Stomach (tissue), 9 donors: ENCODE results near the gene SNTA1. TPM values are rescaled to one million over a fixed set of nuclear protein-coding genes. Genes with fewer than 3 reads are reported as not detected.

ENCODE experiments used
- DNase-seq, 2 donors: peaks; one replicate each; pipeline versions ENCODE4 v3.0.0 to v3.0.0-alpha.2; 2013 to 2019
- H3K27ac ChIP-seq, 5 donors: fragments of 200-600 bp in 4 of 5; sonication (generic) in 4 of 5; one replicate each; pipeline ENCODE4 v1.5.1; 2013 to 2019; ENCODE audit warnings: mild to moderate bottlenecking in 1 of 5, moderate library complexity in 1 of 5
- H3K27me3 ChIP-seq, 3 donors: fragments of 200-600 bp; sonication (generic); one replicate each; pipeline ENCODE4 v1.5.1; 2017 to 2019; ENCODE audit warnings: mixed run types in 1 of 3
- H3K36me3 ChIP-seq, 4 donors: fragments of 200-600 bp; sonication (generic); 1 replicate in 3 of 4; 2 replicates in 1 of 4; pipeline ENCODE4 v1.5.1; 2016 to 2019
- H3K4me1 ChIP-seq, 4 donors: fragments of 200-600 bp; sonication (generic); one replicate each; pipeline ENCODE4 v1.5.1; 2016 to 2019
- H3K4me3 ChIP-seq, 4 donors: fragments of 200-600 bp; sonication (generic) in 3 of 4; one replicate each; pipeline ENCODE4 v1.5.1; 2016 to 2019; ENCODE audit warnings: mild to moderate bottlenecking in 1 of 4
- H3K9me3 ChIP-seq, 4 donors: fragments of 200-600 bp; sonication (generic); one replicate each; pipeline ENCODE4 v1.5.1; 2016 to 2019
- CTCF ChIP-seq, 7 experiments: fragments of 450-650 bp in 4 of 7; fragments of 200-600 bp in 3 of 7; sonication (generic) in 3 of 7; IDR thresholded peaks; one replicate each; pipeline ENCODE4 v1.5.1; 2016 to 2019; ENCODE audit warnings: antibody characterized with exemption in 7 of 7, control low read depth in 2 of 7, mild to moderate bottlenecking in 1 of 7
- EP300 ChIP-seq: sonication (generic); formaldehyde crosslinking; IDR thresholded peaks from one replicate; pipeline ENCODE4 v1.6.1; 2017; ENCODE audit warnings: antibody characterized with exemption
- POLR2A ChIP-seq, 4 donors: fragments of 450-650 bp; IDR thresholded peaks; one replicate each; pipeline ENCODE4 v1.6.1; 2016; ENCODE audit warnings: antibody characterized with exemption in 4 of 4, control low read depth in 2 of 4, mild to moderate bottlenecking in 1 of 4, moderate library complexity in 1 of 4
- POLR2AphosphoS5 ChIP-seq, 3 donors: sonication (generic); formaldehyde crosslinking; IDR thresholded peaks; one replicate each; pipeline ENCODE4 v1.6.1; 2016; ENCODE audit warnings: antibody characterized with exemption in 3 of 3
- WGBS, 5 donors: extraction: QIAGEN DNeasy Blood & Tissue Kit in 3 of 5; methylation state at CpG; one replicate each; pipeline versions ENCODE4 v1.1.5 to v1.1.7; 2013 to 2018; 5-methylcytosine and 5-hydroxymethylcytosine counted together
- intact Hi-C: fragments of 100-400 bp; cut with DNase I; formaldehyde crosslinking; loops from one replicate; pipeline ENCODE4 v1.15.1; 2023; ENCODE audit warnings: low total_unique reads
- polyA plus RNA-seq, 3 donors: library from polyadenylated mRNA; stranded (reverse); fragments of 200-250 nt; gene quantifications; one replicate each; pipeline ENCODE4 v1.2.3, GENCODE V29; 2013
- total RNA-seq, 5 donors: library from RNA; depleted of rRNA; stranded (reverse); fragments of >200 nt; gene quantifications; one replicate each; pipeline versions ENCODE4 v1.1.0 to v1.2.3, GENCODE V29; 2014 to 2016
- donor health status: healthy with polysubstance abuse.
- donor health status: Bipolar disorder and iron deficiency.
- donor health status: healthy.

Gene SNTA1
- total and polyA plus RNA-seq, 8 donors, result 8.8 to 40.8 (median 22.6) TPM

GRCh38 chr20:33474963-33475362 lies 31.4 kb upstream of the SNTA1 start:
- peaks cover 0 to 23% (median 14%) of the 10 kb centered on the region in 4 donors for H3K4me1 ChIP-seq
- TF ChIP-seq EP300 (no peak), CTCF (IDR thresholded peaks at IDR 0.05) (no peak), POLR2A (IDR thresholded peaks at IDR 0.05) (no peak), POLR2AphosphoS5 (IDR thresholded peaks at IDR 0.05) (no peak)
- DNase-seq, result no peak
- no peak overlapping the region for H3K27ac ChIP-seq
- no peaks in the 10 kb centered on the region for H3K36me3 ChIP-seq
- no peaks in the 10 kb centered on the region for H3K9me3 ChIP-seq
- H3K27me3 ChIP-seq, result peaks cover 0 to 6% (median 0%) of the 10 kb centered on the region in 3 donors
- 85 to 91% (median 88%) methylated on average over 11 of the region's 11 CpGs for WGBS, 5 donors
- H3K4me3 ChIP-seq, result no peak overlapping the region
- intact Hi-C loops, result no loop called here

GRCh38 chr20:33474097-33474873 lies 30.7 kb upstream of the SNTA1 start:
- intact Hi-C loops, result no loop called here
- no peaks in the 10 kb centered on the region for H3K36me3 ChIP-seq
- no peaks in the 10 kb centered on the region for H3K9me3 ChIP-seq
- H3K4me1 ChIP-seq, result peaks cover 0 to 23% (median 14%) of the 10 kb centered on the region in 4 donors
- H3K4me3 ChIP-seq, result no peak overlapping the region
- TF ChIP-seq POLR2A (IDR thresholded peaks at IDR 0.05) (no peak), POLR2AphosphoS5 (IDR thresholded peaks at IDR 0.05) (no peak), EP300 (no peak), CTCF (IDR thresholded peaks at IDR 0.05) (no peak)
- 69 to 87% (median 78%) methylated on average over 7 of the region's 7 CpGs for WGBS, 5 donors
- DNase-seq, result no peak
- no peak overlapping the region for H3K27ac ChIP-seq
- peaks cover 0 to 6% (median 0%) of the 10 kb centered on the region in 3 donors for H3K27me3 ChIP-seq

- Histone ChIP-seq H3K36me3 (no peaks in the 10 kb centered on the region), H3K4me1 (peaks cover 0 to 23% (median 14%) of the 10 kb centered on the region in 4 donors), H3K27ac (no peak overlapping the region), H3K9me3 (no peaks in the 10 kb centered on the region), H3K27me3 (peaks cover 0 to 6% (median 0%) of the 10 kb centered on the region in 3 donors), H3K4me3 (no peak overlapping the region)
- WGBS, 5 donors, result 84 to 92% (median 88%) methylated on average over 7 of the region's 7 CpGs
- intact Hi-C loops, result no loop called here
- TF ChIP-seq POLR2A (IDR thresholded peaks at IDR 0.05) (no peak), POLR2AphosphoS5 (IDR thresholded peaks at IDR 0.05) (no peak), EP300 (no peak), CTCF (IDR thresholded peaks at IDR 0.05) (no peak)
- DNase-seq, result no peak
Observed at GRCh38 chr20:33472868-33473435, 29.4 kb upstream of the SNTA1 start.

- TF ChIP-seq POLR2A (IDR thresholded peaks at IDR 0.05) (no peak), CTCF (IDR thresholded peaks at IDR 0.05) (no peak), POLR2AphosphoS5 (IDR thresholded peaks at IDR 0.05) (no peak), EP300 (no peak)
Observed at GRCh38 chr20:33470866-33471265, 27.3 kb upstream of the SNTA1 start.

More at GRCh38 chr20:33470866-33471265, 27.3 kb upstream of the SNTA1 start:
- no peak overlapping the region for H3K27ac ChIP-seq
- no peaks in the 10 kb centered on the region for H3K9me3 ChIP-seq
- H3K27me3 ChIP-seq, result peaks cover 0 to 5% (median 0%) of the 10 kb centered on the region in 3 donors
- H3K4me3 ChIP-seq, result no peak overlapping the region
- intact Hi-C loops, result no loop called here
- 85 to 88% (median 86%) methylated on average over 3 of the region's 3 CpGs for WGBS, 5 donors
- no peaks in the 10 kb centered on the region for H3K36me3 ChIP-seq
- no peak for DNase-seq
- peaks cover 0 to 5% (median under 1%) of the 10 kb centered on the region in 4 donors for H3K4me1 ChIP-seq
